Esophagus squamous epithelium (tissue), 5 donors: Measurements from ENCODE around the gene RDM1. TPM values are rescaled to one million over a fixed set of nuclear protein-coding genes. Genes with fewer than 3 reads are reported as not detected.
"Not testable (repeated sequence)": the region's sequence is repeated elsewhere in the genome, so short reads cannot be mapped to it uniquely, and the experiment has no call there.

ENCODE experiments used
- DNase-seq: peaks from one replicate; lab custom pipeline; 2025; lab: John Stamatoyannopoulos, UW
- H3K27ac ChIP-seq, 4 donors: fragments of 200-600 bp; sonication (generic); one replicate each; pipeline ENCODE4 v1.5.1; 2016 to 2019; ENCODE audit warnings: mild to moderate bottlenecking in 1 of 4
- H3K27me3 ChIP-seq, 4 donors: fragments of 200-600 bp; sonication (generic); 1 replicate in 3 of 4; 2 replicates in 1 of 4; pipeline versions ENCODE4 v1.5.1 to v1.6.0; 2017 to 2021; ENCODE audit warnings: antibody characterized with exemption in 1 of 4
- H3K36me3 ChIP-seq, 3 donors: fragments of 200-600 bp; sonication (generic); one replicate each; pipeline ENCODE4 v1.5.1; 2016 to 2019
- H3K4me1 ChIP-seq, 3 donors: fragments of 200-600 bp; sonication (generic); one replicate each; pipeline ENCODE4 v1.5.1; 2017 to 2019
- H3K4me3 ChIP-seq, 4 donors: fragments of 200-600 bp; sonication (generic); 1 replicate in 3 of 4; 2 replicates in 1 of 4; pipeline ENCODE4 v1.5.1; 2016 to 2019; ENCODE audit warnings: mild to moderate bottlenecking in 2 of 4, moderate library complexity in 1 of 4
- H3K9me3 ChIP-seq, 3 donors: fragments of 200-600 bp; sonication (generic); one replicate each; pipeline ENCODE4 v1.5.1; 2016 to 2019
- POLR2A ChIP-seq, 4 donors: fragments of 450-650 bp; IDR thresholded peaks; one replicate each; pipeline ENCODE4 v1.6.1; 2017; ENCODE audit warnings: antibody characterized with exemption in 4 of 4, mild to moderate bottlenecking in 4 of 4, moderate library complexity in 3 of 4
- WGBS, 2 donors: methylation state at CpG; one replicate each; pipeline ENCODE4 v1.1.5; 2018; 5-methylcytosine and 5-hydroxymethylcytosine counted together
- intact Hi-C: fragments of 100-400 bp; cut with DNase I; formaldehyde crosslinking; loops from one replicate; pipeline ENCODE4 v1.15.0; 2022
- total RNA-seq, 4 donors: library from RNA; depleted of rRNA; stranded (reverse); fragments of >200 nt; gene quantifications; one replicate each; pipeline ENCODE4 v1.1.0, GENCODE V29; 2016
- TF ChIP-seq, protein P1 (sequence below), 6 experiments: fragments of 450-650 bp in 4 of 6; fragments of 200-600 bp in 2 of 6; sonication (generic) in 2 of 6; IDR thresholded peaks; one replicate each; pipeline ENCODE4 v1.5.1; 2016 to 2019; ENCODE audit warnings: antibody characterized with exemption in 6 of 6, mild to moderate bottlenecking in 4 of 6, moderate library complexity in 4 of 6
- donor health status: DM: yes; HTN: yes; CAD: no.

RDM1 gene
- total RNA-seq, 4 donors from 2014 or later: 0.38 to 4.0 (median 0.45) TPM

DNA sequence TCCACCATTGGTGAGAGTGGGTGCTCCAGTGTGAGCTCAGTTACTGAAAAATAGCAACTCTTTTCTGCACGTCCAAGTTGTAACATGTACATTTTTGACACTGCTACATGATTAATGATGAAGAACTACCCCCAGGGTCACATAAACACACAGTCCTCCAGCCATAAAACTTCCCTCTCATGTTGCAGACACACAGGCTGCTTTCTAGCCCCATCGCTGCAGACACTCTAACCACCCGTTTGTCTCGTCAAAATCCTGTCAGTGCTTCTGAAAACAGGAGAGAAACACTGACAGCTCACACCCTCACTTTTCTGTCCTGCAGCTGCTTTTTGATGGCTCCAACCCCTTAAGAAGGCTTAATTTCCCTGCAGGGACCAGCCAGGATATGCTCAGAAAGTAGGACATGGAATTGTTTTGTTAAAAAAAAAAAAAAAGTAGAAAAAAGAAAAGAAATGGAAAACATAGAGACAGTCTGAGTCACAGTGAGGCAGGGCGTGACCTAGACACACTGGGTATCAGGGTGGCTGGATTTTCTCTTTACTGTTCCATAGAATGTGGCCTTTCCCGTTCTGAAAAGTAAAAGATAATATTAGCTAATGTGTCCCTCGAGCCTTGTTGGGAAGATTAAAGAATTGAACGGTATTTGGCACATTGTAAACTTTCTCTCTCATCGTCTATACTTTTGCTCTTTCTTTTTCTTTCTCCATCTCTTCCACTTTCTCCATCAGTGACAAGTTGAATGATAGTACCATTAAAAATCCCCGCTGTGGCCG, 29.7 kb downstream of the RDM1 start:
- intact Hi-C loops: no loop called here
- Histone ChIP-seq H3K4me1 (peaks cover 0 to 19% (median 5%) of the 10 kb centered on the region in 3 donors), H3K36me3 (no peaks in the 10 kb centered on the region), H3K27ac (peak overlapping the region in 1 of 4 donors; percentile 33), H3K9me3 (no peaks in the 10 kb centered on the region), H3K27me3 (peaks cover 0 to 4% (median 0%) of the 10 kb centered on the region in 4 donors), H3K4me3 (no peak overlapping the region)
- WGBS, 2 donors: 28 to 34% methylated on average over 11 of the region's 11 CpGs
- TF ChIP-seq POLR2A (IDR thresholded peaks at IDR 0.05): no peak
- TF ChIP-seq, protein P1, sequence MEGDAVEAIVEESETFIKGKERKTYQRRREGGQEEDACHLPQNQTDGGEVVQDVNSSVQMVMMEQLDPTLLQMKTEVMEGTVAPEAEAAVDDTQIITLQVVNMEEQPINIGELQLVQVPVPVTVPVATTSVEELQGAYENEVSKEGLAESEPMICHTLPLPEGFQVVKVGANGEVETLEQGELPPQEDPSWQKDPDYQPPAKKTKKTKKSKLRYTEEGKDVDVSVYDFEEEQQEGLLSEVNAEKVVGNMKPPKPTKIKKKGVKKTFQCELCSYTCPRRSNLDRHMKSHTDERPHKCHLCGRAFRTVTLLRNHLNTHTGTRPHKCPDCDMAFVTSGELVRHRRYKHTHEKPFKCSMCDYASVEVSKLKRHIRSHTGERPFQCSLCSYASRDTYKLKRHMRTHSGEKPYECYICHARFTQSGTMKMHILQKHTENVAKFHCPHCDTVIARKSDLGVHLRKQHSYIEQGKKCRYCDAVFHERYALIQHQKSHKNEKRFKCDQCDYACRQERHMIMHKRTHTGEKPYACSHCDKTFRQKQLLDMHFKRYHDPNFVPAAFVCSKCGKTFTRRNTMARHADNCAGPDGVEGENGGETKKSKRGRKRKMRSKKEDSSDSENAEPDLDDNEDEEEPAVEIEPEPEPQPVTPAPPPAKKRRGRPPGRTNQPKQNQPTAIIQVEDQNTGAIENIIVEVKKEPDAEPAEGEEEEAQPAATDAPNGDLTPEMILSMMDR (IDR thresholded peaks at IDR 0.05): no peak
- DNase-seq: no peak

DNA sequence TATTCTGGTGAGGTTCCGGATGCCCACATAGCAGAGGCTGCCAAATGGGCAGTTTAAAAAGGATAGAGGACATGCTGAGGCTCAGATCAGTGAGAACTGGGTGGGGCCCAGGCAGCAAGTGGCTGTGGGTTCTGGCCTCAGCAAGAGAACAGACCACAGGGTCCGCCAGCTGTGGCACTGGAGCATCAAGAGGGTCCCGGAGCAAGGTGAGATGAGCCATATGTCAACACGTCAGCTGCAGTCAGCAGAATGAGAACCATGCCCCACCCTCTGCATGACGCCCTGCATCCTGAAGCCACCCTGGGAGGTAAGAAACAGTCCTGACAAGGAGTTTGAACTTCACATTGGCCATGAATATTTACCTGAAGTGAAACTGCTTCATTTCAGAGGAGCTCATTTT, 30.3 kb downstream of the RDM1 start:
- intact Hi-C loops: no loop called here
- no peak for DNase-seq
- Histone ChIP-seq H3K4me1 (peaks cover 0 to 19% (median 5%) of the 10 kb centered on the region in 3 donors), H3K4me3 (no peak overlapping the region), H3K36me3 (no peaks in the 10 kb centered on the region), H3K27me3 (peaks cover 0 to 4% (median 0%) of the 10 kb centered on the region in 4 donors), H3K9me3 (no peaks in the 10 kb centered on the region), H3K27ac (no peak overlapping the region)
- WGBS, 2 donors: 36 to 61% methylated on average over 4 to 5 of the region's 5 CpGs
- TF ChIP-seq, protein P1 (IDR thresholded peaks at IDR 0.05): no peak
- TF ChIP-seq POLR2A (IDR thresholded peaks at IDR 0.05): no peak

DNA sequence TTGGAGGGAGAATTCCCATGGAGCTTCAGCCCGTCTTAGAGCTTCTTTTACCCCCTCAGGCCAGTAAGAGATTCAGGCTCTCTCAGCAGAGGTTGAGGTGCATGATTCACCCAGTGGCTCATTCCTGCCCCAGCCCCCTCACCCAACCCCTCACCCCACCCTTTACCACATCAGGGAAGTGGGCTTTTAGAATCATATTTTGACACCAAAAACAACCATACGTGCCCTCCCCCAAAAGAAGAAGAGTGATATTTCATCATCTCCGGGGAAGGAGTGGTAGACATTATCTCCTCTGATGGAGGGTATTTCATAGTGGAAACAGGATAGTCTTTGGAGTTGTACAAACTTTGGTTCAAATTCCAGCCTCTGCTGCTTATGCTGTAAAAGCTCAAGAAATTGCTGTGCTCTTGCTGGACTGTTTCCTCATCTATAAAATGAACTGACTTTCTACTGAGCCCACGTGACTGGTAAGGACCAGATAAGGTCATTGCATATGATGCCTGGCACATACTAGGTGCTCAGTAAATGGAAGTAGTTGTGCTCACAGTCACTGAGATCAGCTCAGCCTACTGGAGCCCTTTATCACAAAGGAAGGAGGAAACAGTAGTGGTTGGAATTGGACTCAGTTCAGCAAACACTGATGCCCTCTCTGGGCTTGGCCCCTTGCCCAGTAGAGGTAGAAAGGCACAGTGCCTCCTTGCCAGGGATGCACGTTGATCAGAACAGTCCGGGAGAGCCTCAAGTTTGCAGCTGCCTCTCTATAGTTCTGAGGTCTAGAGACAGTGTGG, 32.1 kb downstream of the RDM1 start:
- Histone ChIP-seq H3K27ac (no peak overlapping the region), H3K36me3 (no peaks in the 10 kb centered on the region), H3K9me3 (no peaks in the 10 kb centered on the region), H3K4me1 (peaks cover 0 to 15% (median 5%) of the 10 kb centered on the region in 3 donors), H3K27me3 (peaks cover 0 to 4% (median 0%) of the 10 kb centered on the region in 4 donors), H3K4me3 (no peak overlapping the region)
- 30 to 33% methylated on average over 4 to 6 of the region's 6 CpGs for WGBS, 2 donors
- DNase-seq: no peak
- intact Hi-C loops: no loop called here
- TF ChIP-seq, protein P1 (IDR thresholded peaks at IDR 0.05): no peak
- no peak for TF ChIP-seq POLR2A (IDR thresholded peaks at IDR 0.05)

DNA sequence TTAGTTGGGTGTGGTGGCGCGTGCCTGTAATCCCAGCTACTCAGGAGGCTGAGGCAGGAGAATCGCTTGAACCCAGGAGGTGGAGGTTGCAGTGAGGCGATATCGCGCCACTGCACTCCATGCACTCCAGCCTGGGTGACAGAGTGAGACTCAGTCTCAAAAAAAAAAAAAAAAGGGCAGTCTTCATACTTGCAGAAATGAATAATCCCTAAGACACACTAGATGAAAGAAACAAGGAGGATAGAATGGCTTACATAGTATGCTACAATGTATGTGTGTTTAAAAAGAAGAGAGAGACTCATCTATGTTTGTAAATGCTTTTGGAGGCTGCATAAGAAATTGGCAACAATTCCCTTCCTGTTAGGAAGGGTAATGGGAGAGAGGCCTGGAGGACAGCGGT, 32.8 kb downstream of the RDM1 start:
- H3K4me3 ChIP-seq, DNase-seq, H3K27ac ChIP-seq, H3K9me3 ChIP-seq, H3K36me3 ChIP-seq, intact Hi-C loops, H3K27me3 ChIP-seq: not testable (repeated sequence)
- peaks cover 0 to 15% (median 5%) of the 10 kb centered on the region in 3 donors for H3K4me1 ChIP-seq
- 93 to 96% methylated on average over 7 of the region's 7 CpGs for WGBS, 2 donors

DNA sequence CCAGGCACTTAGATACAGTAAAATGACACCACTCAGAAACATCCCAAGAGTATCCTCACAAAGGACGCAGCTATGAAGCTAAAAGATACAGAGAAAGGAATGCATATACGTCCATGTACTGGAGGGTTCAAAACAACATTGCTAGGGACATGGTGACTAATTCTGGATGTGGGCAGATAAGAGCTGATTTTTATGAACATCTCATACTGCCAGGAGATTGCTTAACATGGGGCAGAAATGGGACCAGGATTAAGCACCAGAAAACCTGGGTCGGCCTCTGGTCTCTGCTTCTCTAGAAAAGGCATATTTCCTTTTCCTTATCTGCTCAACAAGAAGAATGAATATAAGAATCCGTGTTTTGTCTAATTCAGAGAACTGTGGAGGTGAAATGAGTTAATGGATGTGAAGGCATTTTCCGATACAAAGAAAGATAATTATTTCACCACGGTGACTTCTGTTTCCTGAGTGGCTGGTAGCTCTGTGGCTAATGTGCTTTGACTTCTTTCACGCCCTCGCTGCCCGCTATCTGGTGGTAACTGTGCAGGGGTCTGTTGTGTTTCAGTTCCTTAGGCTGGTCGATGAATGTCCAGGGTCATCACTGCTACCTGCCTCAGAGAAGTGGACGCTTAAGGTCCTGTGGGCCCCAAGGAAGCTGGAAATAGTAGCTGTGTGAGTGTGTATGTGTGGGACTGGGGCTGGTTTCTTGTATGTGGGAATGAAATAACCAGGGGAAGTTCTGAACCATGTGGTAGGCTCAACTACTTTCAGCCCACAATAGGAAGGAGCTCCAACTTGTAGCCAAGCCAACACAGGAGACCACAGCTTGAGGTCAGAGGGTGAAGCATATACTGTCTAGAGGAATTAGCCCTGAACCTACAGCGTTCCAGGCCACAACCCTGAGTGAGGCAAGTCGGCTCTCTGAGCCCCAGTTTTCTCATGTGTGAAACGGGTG, 34.7 kb downstream of the RDM1 start:
- H3K4me3 ChIP-seq: no peak overlapping the region
- peaks cover 0 to 9% (median 4%) of the 10 kb centered on the region in 3 donors for H3K4me1 ChIP-seq
- 74 to 75% methylated on average over 12 to 14 of the region's 14 CpGs for WGBS, 2 donors
- TF ChIP-seq POLR2A (IDR thresholded peaks at IDR 0.05): no peak
- no peak overlapping the region for H3K27ac ChIP-seq
- H3K36me3 ChIP-seq: no peaks in the 10 kb centered on the region
- no peak for DNase-seq
- H3K27me3 ChIP-seq: peaks cover 0 to 4% (median 0%) of the 10 kb centered on the region in 4 donors
- intact Hi-C loops: no loop called here
- H3K9me3 ChIP-seq: no peaks in the 10 kb centered on the region
